Measurements from ENCODE around the gene LHPP.

LHPP gene

DNA sequence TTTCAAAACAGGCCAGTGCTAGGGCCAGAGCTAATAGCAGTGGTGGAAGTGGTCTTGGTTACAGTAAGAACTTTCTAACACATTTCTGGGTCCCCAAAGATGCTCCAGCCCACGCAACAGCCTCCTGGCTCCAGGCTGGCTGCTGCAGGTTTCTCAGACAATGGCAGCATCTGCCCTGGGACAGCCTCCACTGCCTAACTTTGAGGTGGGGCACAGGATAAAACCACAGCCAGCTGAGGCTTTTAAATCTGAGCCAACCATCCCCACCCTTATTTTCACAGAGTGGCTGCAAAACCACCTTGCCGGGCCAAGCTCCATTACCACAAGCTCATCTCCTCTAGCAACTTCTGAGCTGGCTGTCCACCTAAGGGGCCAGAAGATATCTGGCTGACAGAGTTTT, 197.8 kb downstream of the LHPP start:
- DNase-seq (ENCODE audit: low spot score), result no peak

- no peak for DNase-seq (ENCODE audit: low spot score)
Measured at GRCh38 chr10:124660404-124661125, 198.9 kb downstream of the LHPP start.

- no peak for DNase-seq (ENCODE audit: low spot score)
Measured at GRCh38 chr10:124661660-124662180, 200.1 kb downstream of the LHPP start.

DNA sequence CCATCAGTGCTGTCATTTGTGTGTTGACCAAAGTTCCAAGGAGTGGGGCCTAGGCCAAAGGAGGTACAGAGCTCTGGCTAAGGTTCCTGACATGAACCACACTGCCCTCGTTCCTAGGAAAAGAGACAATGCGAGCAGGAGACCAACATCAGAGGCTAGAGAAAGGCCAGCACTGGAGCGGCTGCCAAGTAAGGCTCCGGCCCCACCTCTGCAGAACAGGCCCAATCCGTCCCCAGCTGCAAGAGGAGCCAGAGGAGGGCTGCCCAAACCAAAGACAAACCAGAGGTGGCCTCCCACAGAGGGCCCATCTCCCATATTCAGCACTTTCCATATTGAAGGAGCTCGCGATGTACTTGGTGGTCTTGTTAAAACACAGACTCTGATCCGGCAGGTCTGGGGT, 201.6 kb downstream of the LHPP start:
- DNase-seq (ENCODE audit: low spot score), result no peak
